ENCODE results near the gene JMJD4. TPM values are rescaled to one million over a fixed set of nuclear protein-coding genes. Genes with fewer than 3 reads are reported as not detected.

JMJD4 gene
- total RNA-seq, 1 experiment from 2014 or later: 14.3 TPM

DNA sequence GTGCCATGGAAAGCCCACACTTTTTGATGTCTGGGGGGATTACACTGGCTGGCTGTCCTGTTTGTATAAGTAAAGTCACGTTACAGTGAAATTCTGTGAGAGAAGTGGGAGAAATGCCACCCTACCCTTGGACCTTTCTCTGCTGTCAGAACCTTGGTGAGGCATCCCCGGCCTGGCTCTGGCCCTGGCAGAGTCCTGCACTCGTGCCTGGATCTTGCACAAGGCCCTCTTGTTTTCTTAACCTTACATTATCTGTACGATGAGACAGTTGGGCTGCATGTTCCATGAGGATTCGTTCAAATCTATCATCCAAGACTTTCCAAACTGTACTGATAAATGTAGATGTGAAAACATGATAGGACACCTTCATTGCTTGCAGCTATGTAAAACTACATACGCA lies 11.6 kb upstream of the JMJD4 start (continued):
- TF ChIP-seq, protein P1, sequence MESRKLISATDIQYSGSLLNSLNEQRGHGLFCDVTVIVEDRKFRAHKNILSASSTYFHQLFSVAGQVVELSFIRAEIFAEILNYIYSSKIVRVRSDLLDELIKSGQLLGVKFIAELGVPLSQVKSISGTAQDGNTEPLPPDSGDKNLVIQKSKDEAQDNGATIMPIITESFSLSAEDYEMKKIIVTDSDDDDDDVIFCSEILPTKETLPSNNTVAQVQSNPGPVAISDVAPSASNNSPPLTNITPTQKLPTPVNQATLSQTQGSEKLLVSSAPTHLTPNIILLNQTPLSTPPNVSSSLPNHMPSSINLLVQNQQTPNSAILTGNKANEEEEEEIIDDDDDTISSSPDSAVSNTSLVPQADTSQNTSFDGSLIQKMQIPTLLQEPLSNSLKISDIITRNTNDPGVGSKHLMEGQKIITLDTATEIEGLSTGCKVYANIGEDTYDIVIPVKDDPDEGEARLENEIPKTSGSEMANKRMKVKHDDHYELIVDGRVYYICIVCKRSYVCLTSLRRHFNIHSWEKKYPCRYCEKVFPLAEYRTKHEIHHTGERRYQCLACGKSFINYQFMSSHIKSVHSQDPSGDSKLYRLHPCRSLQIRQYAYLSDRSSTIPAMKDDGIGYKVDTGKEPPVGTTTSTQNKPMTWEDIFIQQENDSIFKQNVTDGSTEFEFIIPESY (IDR thresholded peaks at IDR 0.05; ENCODE audit: extremely low read depth, insufficient replicate concordance, low read length): no peak
- TF ChIP-seq JUND (IDR thresholded peaks at IDR 0.05): no peak
- TF ChIP-seq, protein P2, sequence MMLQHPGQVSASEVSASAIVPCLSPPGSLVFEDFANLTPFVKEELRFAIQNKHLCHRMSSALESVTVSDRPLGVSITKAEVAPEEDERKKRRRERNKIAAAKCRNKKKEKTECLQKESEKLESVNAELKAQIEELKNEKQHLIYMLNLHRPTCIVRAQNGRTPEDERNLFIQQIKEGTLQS (IDR thresholded peaks at IDR 0.05): no peak
- no peak for TF ChIP-seq EZH2phosphoT487 (IDR thresholded peaks at IDR 0.05; ENCODE audit: borderline replicate concordance)
- TF ChIP-seq SRF (IDR thresholded peaks at IDR 0.05; ENCODE audit: low read depth): no peak
- TF ChIP-seq YY1 (IDR thresholded peaks at IDR 0.05; ENCODE audit: extremely low read depth, insufficient replicate concordance, low read depth, low read length): no peak
- no peak for TF ChIP-seq EGR1 (IDR thresholded peaks at IDR 0.05; ENCODE audit: low read depth)
- no peak for TF ChIP-seq ZNF274 (IDR thresholded peaks at IDR 0.05; ENCODE audit: low read depth, low read length)
- TF ChIP-seq CBX3 (IDR thresholded peaks at IDR 0.05; ENCODE audit: low read depth): no peak

DNA sequence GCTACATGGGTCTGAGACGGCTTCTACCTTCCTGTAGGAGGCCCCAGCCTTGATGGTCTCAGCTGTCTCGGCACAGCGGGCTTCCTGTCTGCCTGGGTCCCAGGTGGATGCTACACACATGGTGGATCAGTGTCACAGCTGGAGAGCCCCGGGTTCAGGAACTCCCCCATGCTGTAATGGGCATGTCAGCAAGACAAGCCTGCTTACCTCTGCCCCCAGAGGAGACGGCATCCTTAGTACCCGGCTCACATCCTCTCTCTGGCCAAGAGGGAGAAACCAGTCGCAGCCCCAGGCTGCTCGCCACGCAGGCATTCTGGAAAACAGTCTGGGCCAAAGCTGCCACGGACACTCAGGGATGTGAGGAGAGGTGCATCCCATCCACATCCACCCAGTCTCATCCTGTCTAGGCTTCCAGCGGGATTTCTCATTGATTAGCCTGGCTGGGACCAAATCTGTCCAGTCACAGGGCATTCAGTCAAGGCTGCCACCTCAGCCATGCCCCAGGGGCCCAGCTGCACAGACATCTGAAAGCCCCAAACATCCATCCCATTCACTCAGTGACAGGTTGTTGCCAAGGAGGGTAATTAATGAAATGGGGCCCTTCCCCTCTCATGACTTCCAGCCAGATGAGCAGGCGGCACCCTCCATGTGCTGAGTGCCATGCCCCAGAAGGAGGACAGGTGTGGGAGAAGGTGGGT lies 10.6 kb upstream of the JMJD4 start:
- CTCF ChIA-PET: no interaction called here
- H4K20me1 ChIP-seq (ENCODE audit: insufficient read depth): no peaks in the 10 kb centered on the region
- H3K9me3 ChIP-seq (ENCODE audit: control insufficient read depth in 1 of 2, insufficient read depth in 1 of 2, low read depth in 1 of 2, low read length in 2 of 2): no peaks in the 10 kb centered on the region
- TF ChIP-seq, protein P2 (IDR thresholded peaks at IDR 0.05): no peak
- TF ChIP-seq, protein P3, sequence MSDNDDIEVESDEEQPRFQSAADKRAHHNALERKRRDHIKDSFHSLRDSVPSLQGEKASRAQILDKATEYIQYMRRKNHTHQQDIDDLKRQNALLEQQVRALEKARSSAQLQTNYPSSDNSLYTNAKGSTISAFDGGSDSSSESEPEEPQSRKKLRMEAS (IDR thresholded peaks at IDR 0.05): no peak
- TF ChIP-seq, protein P4, sequence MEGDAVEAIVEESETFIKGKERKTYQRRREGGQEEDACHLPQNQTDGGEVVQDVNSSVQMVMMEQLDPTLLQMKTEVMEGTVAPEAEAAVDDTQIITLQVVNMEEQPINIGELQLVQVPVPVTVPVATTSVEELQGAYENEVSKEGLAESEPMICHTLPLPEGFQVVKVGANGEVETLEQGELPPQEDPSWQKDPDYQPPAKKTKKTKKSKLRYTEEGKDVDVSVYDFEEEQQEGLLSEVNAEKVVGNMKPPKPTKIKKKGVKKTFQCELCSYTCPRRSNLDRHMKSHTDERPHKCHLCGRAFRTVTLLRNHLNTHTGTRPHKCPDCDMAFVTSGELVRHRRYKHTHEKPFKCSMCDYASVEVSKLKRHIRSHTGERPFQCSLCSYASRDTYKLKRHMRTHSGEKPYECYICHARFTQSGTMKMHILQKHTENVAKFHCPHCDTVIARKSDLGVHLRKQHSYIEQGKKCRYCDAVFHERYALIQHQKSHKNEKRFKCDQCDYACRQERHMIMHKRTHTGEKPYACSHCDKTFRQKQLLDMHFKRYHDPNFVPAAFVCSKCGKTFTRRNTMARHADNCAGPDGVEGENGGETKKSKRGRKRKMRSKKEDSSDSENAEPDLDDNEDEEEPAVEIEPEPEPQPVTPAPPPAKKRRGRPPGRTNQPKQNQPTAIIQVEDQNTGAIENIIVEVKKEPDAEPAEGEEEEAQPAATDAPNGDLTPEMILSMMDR (IDR thresholded peaks at IDR 0.05 in 2 of 3, conservative IDR thresholded peaks at IDR 0.05 in 1 of 3; ENCODE audit: borderline replicate concordance in 1 of 3, insufficient read depth in 1 of 3, low read depth in 2 of 3, low read length in 2 of 3): no peak
- TF ChIP-seq SRF (IDR thresholded peaks at IDR 0.05; ENCODE audit: low read depth) (no peak), RAD21 (IDR thresholded peaks at IDR 0.05; ENCODE audit: low read depth) (no peak), EZH2 (IDR thresholded peaks at IDR 0.05) (no peak), POLR2AphosphoS5 (IDR thresholded peaks at IDR 0.05; ENCODE audit: low read depth, low read length) (no peak), EGR1 (IDR thresholded peaks at IDR 0.05; ENCODE audit: low read depth) (no peak), SIN3A (IDR thresholded peaks at IDR 0.05; ENCODE audit: low read depth) (no peak)
- TF ChIP-seq, protein P1 (IDR thresholded peaks at IDR 0.05; ENCODE audit: extremely low read depth, insufficient replicate concordance, low read length): no peak

More for the DNA sequence above, 10.6 kb upstream of the JMJD4 start:
- Histone ChIP-seq H3K79me2 (ENCODE audit: insufficient read depth, low read length) (peaks cover 80% of the 10 kb centered on the region), H3K9ac (ENCODE audit: low read length) (no peak overlapping the region), H3K4me3 (replicated peaks in 1 of 2; ENCODE audit: low read depth in 1 of 2, low read length in 2 of 2) (no peak overlapping the region), H3K4me2 (ENCODE audit: low read length) (no peak overlapping the region), H3K9me2 (ENCODE audit: insufficient read depth) (no peaks in the 10 kb centered on the region), H3K4me1 (ENCODE audit: control insufficient read depth in 1 of 2, insufficient read depth in 2 of 2, low read length in 2 of 2) (no peaks in the 10 kb centered on the region), H3K27ac (ENCODE audit: low read depth, low read length) (no peak overlapping the region), H2AFZ (ENCODE audit: low read depth, low read length, poor library complexity, severe bottlenecking) (no peak overlapping the region), H3K27me3 (ENCODE audit: insufficient read depth, low read length) (no peaks in the 10 kb centered on the region), H3K36me3 (ENCODE audit: control insufficient read depth in 1 of 2, insufficient read depth in 2 of 2, low read length in 2 of 2) (peaks cover 4 to 18% of the 10 kb centered on the region in 2 experiments; a peak in 3 of 4 replicates)
- no peak for ATAC-seq
- no peak for DNase-seq (ENCODE audit: low read depth, low spot score)
- intact Hi-C loops (cut with micrococcal nuclease): no loop called here
- ChIA-PET POLR2A (no interaction called here), RAD21 (ENCODE audit: low non-redundant PET in 1 of 2, low total read pairs in 2 of 2, uncharacterized antibody in 2 of 2, unreplicated experiment in 2 of 2) (no interaction called here)
- no TSS peak for BruUV-seq (replicated peaks)
